ENCODE data around the gene MALL.

Gene MALL

GRCh38 chr2:110126906-110127305, 11.3 kb upstream of the MALL start:
- no peak overlapping the region for H3K4me2 ChIP-seq (ENCODE audit: low read length)
- H3K9me2 ChIP-seq (ENCODE audit: low read depth, low read length): no peaks in the 10 kb centered on the region
- H3K4me3 ChIP-seq (ENCODE audit: low read depth, low read length, poor library complexity, severe bottlenecking): no peak overlapping the region
- no peaks in the 10 kb centered on the region for H3K79me2 ChIP-seq (ENCODE audit: insufficient read depth, low read length)
- H3K4me1 ChIP-seq (ENCODE audit: insufficient read depth, low read length, severe bottlenecking): no peaks in the 10 kb centered on the region
- no peaks in the 10 kb centered on the region for H3K27me3 ChIP-seq (ENCODE audit: insufficient read depth, low read length)
- no peaks in the 10 kb centered on the region for H4K20me1 ChIP-seq (ENCODE audit: insufficient read depth, low read length)
- H3K36me3 ChIP-seq (ENCODE audit: insufficient read depth, low read length): no peaks in the 10 kb centered on the region
- H3K9me3 ChIP-seq (ENCODE audit: low read length): no peaks in the 10 kb centered on the region
- no peak overlapping the region for H3K27ac ChIP-seq (ENCODE audit: low read depth, low read length, poor library complexity, severe bottlenecking)
- TF ChIP-seq CTCF (IDR thresholded peaks at IDR 0.05; ENCODE audit: low read length): no peak
- TF ChIP-seq EZH2 (IDR thresholded peaks at IDR 0.05; ENCODE audit: borderline replicate concordance, low read length): no peak
- H3F3A ChIP-seq (ENCODE audit: insufficient read depth, low read length): no peaks in the 10 kb centered on the region
- H2AFZ ChIP-seq (ENCODE audit: low read length): no peak overlapping the region
- H3K9ac ChIP-seq (ENCODE audit: low read length): no peak overlapping the region

- Histone ChIP-seq H3K79me2 (ENCODE audit: insufficient read depth, low read length) (no peaks in the 10 kb centered on the region), H3K27ac (ENCODE audit: low read depth, low read length, poor library complexity, severe bottlenecking) (no peak overlapping the region), H3K4me2 (ENCODE audit: low read length) (no peak overlapping the region), H3K4me3 (ENCODE audit: low read depth, low read length, poor library complexity, severe bottlenecking) (no peak overlapping the region), H3K9me3 (ENCODE audit: low read length) (no peaks in the 10 kb centered on the region), H3F3A (ENCODE audit: insufficient read depth, low read length) (no peaks in the 10 kb centered on the region), H3K27me3 (ENCODE audit: insufficient read depth, low read length) (no peaks in the 10 kb centered on the region), H3K36me3 (ENCODE audit: insufficient read depth, low read length) (no peaks in the 10 kb centered on the region), H2AFZ (ENCODE audit: low read length) (no peak overlapping the region), H4K20me1 (ENCODE audit: insufficient read depth, low read length) (no peaks in the 10 kb centered on the region), H3K9ac (ENCODE audit: low read length) (no peak overlapping the region), H3K4me1 (ENCODE audit: insufficient read depth, low read length, severe bottlenecking) (no peaks in the 10 kb centered on the region), H3K9me2 (ENCODE audit: low read depth, low read length) (no peaks in the 10 kb centered on the region)
- no peak for TF ChIP-seq CTCF (IDR thresholded peaks at IDR 0.05; ENCODE audit: low read length)
- TF ChIP-seq EZH2 (IDR thresholded peaks at IDR 0.05; ENCODE audit: borderline replicate concordance, low read length): no peak
Measured at GRCh38 chr2:110126086-110126773, 10.6 kb upstream of the MALL start.

- Histone ChIP-seq H2AFZ (ENCODE audit: low read length) (no peak overlapping the region), H3K79me2 (ENCODE audit: insufficient read depth, low read length) (no peaks in the 10 kb centered on the region), H3K4me2 (ENCODE audit: low read length) (no peak overlapping the region), H4K20me1 (ENCODE audit: insufficient read depth, low read length) (no peaks in the 10 kb centered on the region), H3K27ac (ENCODE audit: low read depth, low read length, poor library complexity, severe bottlenecking) (no peak overlapping the region), H3F3A (ENCODE audit: insufficient read depth, low read length) (no peaks in the 10 kb centered on the region), H3K36me3 (ENCODE audit: insufficient read depth, low read length) (no peaks in the 10 kb centered on the region), H3K4me1 (ENCODE audit: insufficient read depth, low read length, severe bottlenecking) (no peaks in the 10 kb centered on the region), H3K27me3 (ENCODE audit: insufficient read depth, low read length) (no peaks in the 10 kb centered on the region), H3K4me3 (ENCODE audit: low read depth, low read length, poor library complexity, severe bottlenecking) (no peak overlapping the region), H3K9me2 (ENCODE audit: low read depth, low read length) (no peaks in the 10 kb centered on the region), H3K9me3 (ENCODE audit: low read length) (no peaks in the 10 kb centered on the region), H3K9ac (ENCODE audit: low read length) (no peak overlapping the region)
- no peak for TF ChIP-seq EZH2 (IDR thresholded peaks at IDR 0.05; ENCODE audit: borderline replicate concordance, low read length)
- no peak for TF ChIP-seq CTCF (IDR thresholded peaks at IDR 0.05; ENCODE audit: low read length)
Measured at GRCh38 chr2:110124939-110125691, 9.5 kb upstream of the MALL start.

All from OCI-LY1 (cell line).